H1 (cell line): ENCODE measurements around the gene ASCC1. TPM values are rescaled to one million over a fixed set of nuclear protein-coding genes. Genes with fewer than 3 reads are reported as not detected.

ENCODE experiments used
- CTCF ChIA-PET: fragments of 300-600 bp; sonication (Branson Sonifier 250); formaldehyde crosslinking; loops from one replicate; lab custom pipeline; 2021; ENCODE audit not compliant: partially characterized antibody; lab: Charles Lee
- POLR2A ChIA-PET: fragments of 300-600 bp; sonication (Branson Sonifier 250); formaldehyde crosslinking; loops from one replicate; lab custom pipeline; 2021; ENCODE audit warnings: inconsistent platforms; ENCODE audit not compliant: partially characterized antibody; lab: Charles Lee
- DNase-seq, 2 experiments: peaks; one replicate each; pipeline versions ENCODE4 v3.0.0 to v3.0.0-alpha.2; 2010 to 2022; ENCODE audit warnings: low spot score in 2 of 2, low read depth in 1 of 2, mixed read lengths in 1 of 2
- FAIRE-seq: peaks from 2 replicates; lab custom pipeline; 2011; peaks lifted over from hg19 to GRCh38; lab: Jason Lieb, UNC
- H2AFZ ChIP-seq: 2 replicates; pipeline ENCODE4 v1.8.1; 2012; ENCODE audit warnings: low read length, inconsistent platforms
- H2AK5ac ChIP-seq: 2 replicates; pipeline ENCODE4 v1.6.1; 2013; ENCODE audit warnings: low read depth, low read length
- H2BK120ac ChIP-seq: replicated peaks from 2 replicates; pipeline ENCODE3; 2013; ENCODE audit warnings: low read depth, low read length, inconsistent platforms
- H2BK12ac ChIP-seq: 2 replicates; pipeline ENCODE4 v1.6.1; 2013; ENCODE audit warnings: low read depth, low read length
- H2BK15ac ChIP-seq: 2 replicates; pipeline ENCODE4 v1.6.1; 2013; ENCODE audit warnings: low read length
- H2BK20ac ChIP-seq: 2 replicates; pipeline ENCODE4 v1.6.1; 2013; ENCODE audit warnings: low read length
- H2BK5ac ChIP-seq: 2 replicates; pipeline ENCODE4 v1.6.1; 2013; ENCODE audit warnings: low read depth, low read length
- H3K14ac ChIP-seq: 2 replicates; pipeline ENCODE4 v1.6.1; 2013; ENCODE audit warnings: inconsistent platforms; ENCODE audit not compliant: insufficient read length
- H3K18ac ChIP-seq: 2 replicates; pipeline ENCODE4 v1.6.1; 2013; ENCODE audit warnings: low read length; ENCODE audit errors: extremely low read depth
- H3K23ac ChIP-seq: 2 replicates; pipeline ENCODE4 v1.6.1; 2013; ENCODE audit warnings: inconsistent platforms; ENCODE audit not compliant: insufficient read length
- H3K23me2 ChIP-seq: 2 replicates; pipeline ENCODE4 v1.6.1; 2013; ENCODE audit warnings: low read depth, low read length
- H3K27ac ChIP-seq: 2 replicates; pipeline ENCODE4 v1.6.1; 2011; ENCODE audit warnings: low read depth, low read length, inconsistent platforms
- H3K27me3 ChIP-seq, 4 experiments: replicated peaks in 1 of 4; 1 replicate in 1 of 4; 2 replicates in 3 of 4; pipeline versions ENCODE4 v1.6.1 to v1.8.1; 2011 to 2013; ENCODE audit warnings: low read length in 3 of 4, mild to moderate bottlenecking in 3 of 4, inconsistent platforms in 2 of 4, mixed read lengths in 2 of 4, moderate library complexity in 1 of 4; ENCODE audit not compliant: control insufficient read depth in 3 of 4, insufficient read depth in 3 of 4; ENCODE audit errors: extremely low read depth in 1 of 4
- H3K36me3 ChIP-seq, 4 experiments: 2 replicates each; pipeline versions ENCODE4 v1.6.1 to v1.8.1; 2011 to 2013; ENCODE audit warnings: mild to moderate bottlenecking in 4 of 4, low read length in 3 of 4, moderate library complexity in 2 of 4, control low read depth in 1 of 4, inconsistent platforms in 1 of 4; ENCODE audit not compliant: insufficient read depth in 4 of 4, control insufficient read depth in 2 of 4
- H3K4ac ChIP-seq: replicated peaks from 2 replicates; pipeline ENCODE3; 2013; ENCODE audit warnings: low read length, low read depth, mixed read lengths, inconsistent platforms; ENCODE audit not compliant: insufficient read length
- H3K4me1 ChIP-seq, 4 experiments: replicated peaks in 1 of 4; 1 replicate in 1 of 4; 2 replicates in 3 of 4; pipeline versions ENCODE4 v1.6.1 to v1.8.1; 2011 to 2013; ENCODE audit warnings: low read length in 3 of 4, inconsistent platforms in 2 of 4, mixed read lengths in 1 of 4; ENCODE audit not compliant: insufficient read depth in 4 of 4, control insufficient read depth in 3 of 4
- H3K4me2 ChIP-seq, 2 experiments: 2 replicates each; pipeline versions ENCODE4 v1.6.1 to v1.8.1; 2011 to 2013; ENCODE audit warnings: low read depth in 2 of 2, low read length in 2 of 2, control low read depth in 1 of 2, inconsistent platforms in 1 of 2, mild to moderate bottlenecking in 1 of 2; ENCODE audit not compliant: insufficient read depth in 1 of 2
- H3K4me3 ChIP-seq, 4 experiments: fragments of 200-600, 300-600 bp in 1 of 4; sonication (generic), shearing (Covaris generic), sonication (Bioruptor Twin) in 1 of 4; 2 replicates each; pipeline versions ENCODE4 v1.5.1 to v1.8.1; 2011 to 2016; ENCODE audit warnings: low read length in 4 of 4, low read depth in 3 of 4, control low read depth in 2 of 4, inconsistent platforms in 2 of 4, mild to moderate bottlenecking in 2 of 4, mixed read lengths in 1 of 4, moderate library complexity in 1 of 4; ENCODE audit not compliant: insufficient read depth in 2 of 4; ENCODE audit errors: extremely low read depth in 1 of 4
- H3K56ac ChIP-seq: replicated peaks from 2 replicates; pipeline ENCODE3; 2013; ENCODE audit warnings: low read depth, mild to moderate bottlenecking, mixed read lengths, low read length, inconsistent platforms; ENCODE audit not compliant: insufficient read length
- H3K79me1 ChIP-seq: 2 replicates; pipeline ENCODE4 v1.6.1; 2013; ENCODE audit warnings: low read depth, low read length, control low read depth
- H3K79me2 ChIP-seq, 2 experiments: 2 replicates each; pipeline versions ENCODE4 v1.6.1 to v1.8.1; 2012 to 2013; ENCODE audit warnings: low read length in 2 of 2, mild to moderate bottlenecking in 2 of 2, inconsistent platforms in 1 of 2; ENCODE audit not compliant: insufficient read depth in 2 of 2, control insufficient read depth in 1 of 2
- H3K9ac ChIP-seq, 4 experiments: replicated peaks in 1 of 4; 1 replicate in 1 of 4; 2 replicates in 3 of 4; pipeline versions ENCODE4 v1.6.1 to v1.8.1; 2011 to 2013; ENCODE audit warnings: low read depth in 3 of 4, low read length in 3 of 4, control low read depth in 2 of 4, mild to moderate bottlenecking in 2 of 4, moderate library complexity in 2 of 4, inconsistent platforms in 1 of 4; ENCODE audit errors: extremely low read depth in 1 of 4
- H3K9me3 ChIP-seq, 2 experiments: 2 replicates each; pipeline versions ENCODE4 v1.6.1 to v1.8.1; 2012 to 2013; ENCODE audit warnings: mild to moderate bottlenecking in 2 of 2, moderate library complexity in 2 of 2, control low read depth in 1 of 2, inconsistent platforms in 1 of 2, low read depth in 1 of 2, low read length in 1 of 2, mixed read lengths in 1 of 2; ENCODE audit not compliant: insufficient read depth in 2 of 2
- H4K20me1 ChIP-seq, 2 experiments: replicated peaks in 1 of 2; 2 replicates each; pipeline versions ENCODE3 to v1.8.1; 2011 to 2013; ENCODE audit warnings: inconsistent platforms in 2 of 2, low read length in 2 of 2, mild to moderate bottlenecking in 1 of 2; ENCODE audit not compliant: insufficient read depth in 2 of 2, control insufficient read depth in 1 of 2
- H4K5ac ChIP-seq: 2 replicates; pipeline ENCODE4 v1.6.1; 2013; ENCODE audit warnings: low read length, low read depth, mixed read lengths, inconsistent platforms; ENCODE audit not compliant: insufficient read length
- H4K8ac ChIP-seq: 2 replicates; pipeline ENCODE4 v1.8.0; 2013; ENCODE audit warnings: mild to moderate bottlenecking, moderate library complexity, low read length, inconsistent platforms; ENCODE audit not compliant: insufficient read depth; ENCODE audit errors: extremely low read depth
- H4K91ac ChIP-seq: replicated peaks from 2 replicates; pipeline ENCODE3; 2013; ENCODE audit warnings: low read length, mixed read lengths, inconsistent platforms; ENCODE audit not compliant: insufficient read length
- BACH1 ChIP-seq: IDR thresholded peaks from 2 replicates; pipeline ENCODE4 v1.6.1; 2012; ENCODE audit warnings: low read length, improper control_type of control experiment
- BRCA1 ChIP-seq: IDR thresholded peaks from 2 replicates; pipeline ENCODE4 v1.6.1; 2012; ENCODE audit warnings: low read depth, low read length, improper control_type of control experiment
- CBX8 ChIP-seq: fragments of 300-800, 300-1000 bp; sonication (generic); IDR thresholded peaks from 2 replicates; pipeline ENCODE4 v1.7.1; 2016; ENCODE audit warnings: low read depth, low read length, borderline replicate concordance
- CEBPB ChIP-seq: IDR thresholded peaks from 2 replicates; pipeline ENCODE4 v1.6.1; 2012; ENCODE audit warnings: low read depth, low read length
- CHD1 ChIP-seq: IDR thresholded peaks from 2 replicates; pipeline ENCODE4 v1.6.1; 2012; ENCODE audit warnings: low read depth, low read length, improper control_type of control experiment
- GABPA ChIP-seq: IDR thresholded peaks from 2 replicates; pipeline ENCODE4 v1.6.1; 2011; ENCODE audit warnings: mild to moderate bottlenecking, low read length, moderate library complexity, borderline replicate concordance; ENCODE audit not compliant: insufficient read depth
- GTF2F1 ChIP-seq: IDR thresholded peaks from 2 replicates; pipeline ENCODE4 v1.6.1; 2012; ENCODE audit warnings: low read depth, low read length, improper control_type of control experiment, borderline replicate concordance
- JUN ChIP-seq: IDR thresholded peaks from 2 replicates; pipeline ENCODE4 v1.6.1; 2011; ENCODE audit warnings: low read depth, mild to moderate bottlenecking, improper control_type of control experiment, low read length
- KDM4A ChIP-seq: IDR thresholded peaks from one replicate; pipeline ENCODE4 v1.7.1; 2012; ENCODE audit warnings: low read depth, mild to moderate bottlenecking, moderate library complexity, low read length, inconsistent platforms; ENCODE audit not compliant: severe bottlenecking
- MAFK ChIP-seq: IDR thresholded peaks from 2 replicates; pipeline ENCODE4 v1.6.1; 2012; ENCODE audit warnings: low read depth, mild to moderate bottlenecking, improper control_type of control experiment, low read length
- POLR2A ChIP-seq, 2 experiments: IDR thresholded peaks; 1 replicate in 1 of 2; 2 replicates in 1 of 2; pipeline ENCODE4 v1.6.1; 2011; ENCODE audit warnings: low read depth in 2 of 2, low read length in 2 of 2, mild to moderate bottlenecking in 2 of 2; ENCODE audit errors: control extremely low read depth in 1 of 2
- POU5F1 ChIP-seq: IDR thresholded peaks from 2 replicates; pipeline ENCODE4 v1.6.1; 2011; ENCODE audit warnings: low read depth, mild to moderate bottlenecking, low read length, moderate library complexity
- SP2 ChIP-seq: IDR thresholded peaks from 2 replicates; pipeline ENCODE4 v1.6.1; 2012; ENCODE audit warnings: mild to moderate bottlenecking, low read length, inconsistent platforms
- WGBS, 2 experiments: shearing (Covaris generic) in 1 of 2; methylation state at CpG; one replicate each; pipeline versions ENCODE4 v1.1.6 to v1.1.7; 2013 to 2015; ENCODE audit warnings: low lambda C conversion rate in 2 of 2, mixed read lengths in 2 of 2, inconsistent platforms in 1 of 2, low coverage in 1 of 2, missing lambda C conversion rate in 1 of 2; ENCODE audit not compliant: insufficient replicate concordance in 2 of 2, insufficient coverage in 1 of 2, insufficient read length in 1 of 2; ENCODE audit errors: extremely low coverage in 1 of 2, missing lambda C conversion rate in 1 of 2; 5-methylcytosine and 5-hydroxymethylcytosine counted together
- polyA plus RNA-seq, 7 experiments: library from polyadenylated mRNA; depleted of rRNA in 3 of 7; stranded (reverse) in 5 of 7; unstranded in 2 of 7; fragments of >200 nt in 5 of 7; fragments of 200-250 nt in 2 of 7; gene quantifications; 1 replicate in 5 of 7; 2 replicates in 1 of 7; 4 replicates in 1 of 7; pipeline versions ENCODE4 v1.2.1 to v1.2.3, GENCODE V29; 2011 to 2013; ENCODE audit warnings: missing spikeins in 2 of 7, mixed read lengths in 2 of 7
- total RNA-seq: library from RNA; stranded (reverse); fragmentation: NEBNext Ultra II Directional; extraction: Animal tissue kit (Norgen Biotek cat#: 25700); gene quantifications from 2 replicates; pipeline ENCODE4 v1.2.1, GENCODE V29; 2021
- TF ChIP-seq, protein P1 (sequence below), 3 experiments: IDR thresholded peaks; 1 replicate in 2 of 3; 2 replicates in 1 of 3; pipeline versions ENCODE4 v1.5.1 to v1.6.1; 2011; ENCODE audit warnings: low read length in 3 of 3, mild to moderate bottlenecking in 3 of 3, inconsistent platforms in 2 of 3, low read depth in 1 of 3, moderate library complexity in 1 of 3; ENCODE audit not compliant: insufficient read depth in 1 of 3; ENCODE audit errors: control extremely low read depth in 1 of 3

Gene ASCC1
- total and polyA plus RNA-seq, 2 of the 8 experiments (the other 6 are each of a cell fraction or from before 2014, with no cell fraction given), result 25.6 to 35.8 TPM

DNA sequence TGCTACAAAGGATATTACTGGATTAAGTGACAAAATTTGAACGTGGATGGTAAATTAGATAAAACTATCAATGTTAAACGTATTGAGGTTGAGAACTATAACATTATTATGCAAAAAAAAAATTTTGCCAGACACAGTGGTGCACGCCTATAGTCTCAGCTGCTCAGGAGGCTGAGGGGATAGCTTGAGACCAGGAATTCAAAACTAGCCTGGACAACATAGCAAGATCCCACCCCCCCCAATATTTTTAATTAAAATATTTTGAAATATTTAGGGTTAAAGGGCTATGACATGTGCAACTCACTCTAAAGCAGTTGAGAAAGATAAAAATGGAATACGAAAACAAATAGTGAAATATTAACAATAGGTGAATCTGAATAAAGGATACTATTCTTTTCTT, 45.3 kb downstream of the ASCC1 start:
- Histone ChIP-seq H3K14ac (no peak overlapping the region), H3K79me1 (no peaks in the 10 kb centered on the region), H3K23me2 (no peaks in the 10 kb centered on the region), H3K27me3 (no peaks in the 10 kb centered on the region), H3K27ac (no peak overlapping the region), H3K4me3 (no peak overlapping the region), H2AK5ac (no peak overlapping the region), H3K4ac (no peak overlapping the region), H2BK15ac (no peak overlapping the region), H2BK5ac (no peak overlapping the region), H3K23ac (no peak overlapping the region), H4K20me1 (no peaks in the 10 kb centered on the region), H2BK20ac (no peak overlapping the region), H3K4me2 (no peak overlapping the region), H3K9me3 (no peaks in the 10 kb centered on the region), H3K36me3 (no peaks in the 10 kb centered on the region), H3K56ac (no peak overlapping the region), H4K8ac (no peak overlapping the region), H3K18ac (no peak overlapping the region), H3K79me2 (no peaks in the 10 kb centered on the region), H2BK12ac (no peak overlapping the region), H2AFZ (no peak overlapping the region), H3K4me1 (no peaks in the 10 kb centered on the region), H3K9ac (no peak overlapping the region), H2BK120ac (no peak overlapping the region), H4K91ac (no peak overlapping the region), H4K5ac (no peak overlapping the region)
- DNase-seq (no peak), FAIRE-seq (no peak)
- ChIA-PET POLR2A (no interaction called here), CTCF (interaction anchor here (0.6 to 1.0 kb wide), 2 partner anchors 44 to 974 kb away, joined by 3 read pairs; no protein-coding TSS in a partner anchor)
- 86% methylated on average over 4 of the region's 4 CpGs; no CpG with 5 or more reads in 1 of the 2 experiments for WGBS, 2 experiments
- TF ChIP-seq GABPA (no peak), GTF2F1 (no peak), BRCA1 (no peak), CHD1 (no peak), BACH1 (no peak), POLR2A (IDR thresholded peaks at IDR 0.05; ENCODE audit: control extremely low read depth in 1 of 2, low read depth in 2 of 2, low read length in 2 of 2) (no peak), KDM4A (no peak), SP2 (no peak), POU5F1 (no peak), CBX8 (no peak), CEBPB (no peak), MAFK (no peak), JUN (no peak)
- TF ChIP-seq, protein P1, sequence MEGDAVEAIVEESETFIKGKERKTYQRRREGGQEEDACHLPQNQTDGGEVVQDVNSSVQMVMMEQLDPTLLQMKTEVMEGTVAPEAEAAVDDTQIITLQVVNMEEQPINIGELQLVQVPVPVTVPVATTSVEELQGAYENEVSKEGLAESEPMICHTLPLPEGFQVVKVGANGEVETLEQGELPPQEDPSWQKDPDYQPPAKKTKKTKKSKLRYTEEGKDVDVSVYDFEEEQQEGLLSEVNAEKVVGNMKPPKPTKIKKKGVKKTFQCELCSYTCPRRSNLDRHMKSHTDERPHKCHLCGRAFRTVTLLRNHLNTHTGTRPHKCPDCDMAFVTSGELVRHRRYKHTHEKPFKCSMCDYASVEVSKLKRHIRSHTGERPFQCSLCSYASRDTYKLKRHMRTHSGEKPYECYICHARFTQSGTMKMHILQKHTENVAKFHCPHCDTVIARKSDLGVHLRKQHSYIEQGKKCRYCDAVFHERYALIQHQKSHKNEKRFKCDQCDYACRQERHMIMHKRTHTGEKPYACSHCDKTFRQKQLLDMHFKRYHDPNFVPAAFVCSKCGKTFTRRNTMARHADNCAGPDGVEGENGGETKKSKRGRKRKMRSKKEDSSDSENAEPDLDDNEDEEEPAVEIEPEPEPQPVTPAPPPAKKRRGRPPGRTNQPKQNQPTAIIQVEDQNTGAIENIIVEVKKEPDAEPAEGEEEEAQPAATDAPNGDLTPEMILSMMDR (IDR thresholded peaks at IDR 0.05; ENCODE audit: control extremely low read depth in 1 of 3, insufficient read depth in 1 of 3, low read depth in 1 of 3, low read length in 3 of 3), result no peak
